Measurements from ENCODE around the gene CHMP6.
A peak's percentile ranks its signal among the peaks of the same experiment; 100 is the strongest.

CHMP6 gene

DNA sequence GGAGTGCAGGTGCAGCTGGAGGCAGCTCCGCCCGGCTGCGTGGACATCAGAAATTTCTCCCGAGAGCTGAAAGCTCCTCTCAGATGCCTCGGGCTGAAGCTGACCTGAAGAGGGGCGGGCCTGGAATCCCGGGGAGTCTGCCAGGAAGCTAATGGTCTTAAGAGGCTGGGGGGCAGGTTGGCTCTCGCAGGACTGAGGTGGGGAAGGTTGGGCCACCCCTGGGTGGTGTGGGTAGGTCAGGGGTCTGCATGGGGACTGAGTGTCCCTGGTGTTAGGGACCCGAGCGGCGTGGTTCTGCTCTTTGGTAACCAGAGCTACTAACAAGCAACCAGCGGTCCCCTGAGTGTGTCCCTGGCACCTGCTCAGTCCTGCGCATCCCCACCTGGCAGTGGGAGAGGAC, 3.5 kb downstream of the CHMP6 start:
- DNase-seq = no peak

DNA sequence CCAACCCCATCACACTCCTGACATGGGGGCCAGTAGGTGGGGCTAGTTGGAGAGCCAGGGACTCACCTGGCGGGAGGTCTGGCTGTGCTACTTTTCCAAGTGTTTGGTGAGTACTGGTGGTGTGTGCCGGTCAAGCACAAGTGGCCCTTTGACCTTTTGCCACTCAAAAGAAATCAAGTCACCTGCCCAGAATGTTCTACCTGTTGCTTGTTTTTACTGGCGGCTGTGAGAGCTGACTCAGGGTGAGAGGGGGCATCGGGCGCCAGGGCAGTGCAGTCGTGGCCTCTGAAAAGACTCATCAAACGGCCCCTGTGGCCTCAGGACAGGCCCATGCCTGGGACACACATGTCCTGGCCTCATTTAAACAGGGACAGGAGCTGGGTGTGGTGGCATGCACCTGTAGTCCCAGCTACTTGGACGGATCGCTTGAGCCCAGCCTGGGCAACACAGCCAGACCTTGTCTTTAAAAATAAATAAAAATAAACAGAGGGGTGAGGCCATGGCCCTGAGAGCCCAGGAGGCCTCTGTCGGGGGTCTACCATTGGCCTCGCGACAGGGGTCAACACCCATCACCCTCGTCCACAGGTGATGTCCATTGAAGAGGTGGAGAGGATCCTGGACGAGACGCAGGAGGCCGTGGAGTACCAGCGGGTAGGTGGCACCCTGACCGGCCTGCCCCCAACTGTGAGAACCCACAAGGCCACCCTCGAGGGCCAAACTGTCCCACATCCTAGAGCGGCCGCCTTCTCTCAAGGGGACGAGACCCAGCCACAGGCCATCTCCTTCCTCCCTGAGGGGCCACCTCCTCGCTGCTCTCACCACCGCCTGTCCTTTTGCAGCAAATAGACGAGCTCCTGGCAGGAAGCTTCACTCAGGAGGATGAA, 5.0 kb downstream of the CHMP6 start:
- no peak for DNase-seq

DNA sequence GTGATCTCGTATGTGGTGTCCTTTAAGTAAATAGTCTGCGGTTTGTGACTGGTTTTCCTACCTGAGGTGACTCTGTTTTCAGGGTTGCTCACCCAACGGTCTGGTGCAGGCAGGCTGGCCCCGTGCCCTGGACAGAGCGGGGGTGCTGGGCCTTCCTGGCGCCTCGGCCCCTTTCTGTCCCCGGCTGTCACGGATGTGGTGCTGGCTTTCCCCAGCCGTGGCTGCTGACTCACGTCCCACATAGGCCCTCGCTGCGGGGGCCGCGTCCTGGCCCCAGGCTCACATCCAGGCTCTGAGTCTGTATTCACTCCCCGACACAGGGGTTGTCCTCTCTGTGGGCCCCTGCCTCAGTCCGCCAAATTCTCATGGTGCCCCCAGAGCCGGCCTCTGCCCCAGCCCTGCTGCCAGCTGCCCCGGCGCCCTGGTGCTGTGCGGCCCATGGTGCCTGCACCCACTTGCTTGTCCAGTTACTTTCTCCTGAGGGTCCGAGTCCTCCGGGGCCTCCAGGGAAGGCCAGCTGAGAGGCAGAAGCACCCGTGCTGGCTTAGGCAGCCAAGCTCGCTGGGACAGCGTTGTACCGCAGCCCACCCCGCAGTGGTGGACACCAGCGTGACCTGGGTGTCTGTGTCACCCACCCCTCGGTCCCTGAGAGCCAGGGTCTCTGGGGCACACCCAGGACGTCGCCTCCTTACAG, 5.9 kb downstream of the CHMP6 start:
- no peak for DNase-seq

DNA sequence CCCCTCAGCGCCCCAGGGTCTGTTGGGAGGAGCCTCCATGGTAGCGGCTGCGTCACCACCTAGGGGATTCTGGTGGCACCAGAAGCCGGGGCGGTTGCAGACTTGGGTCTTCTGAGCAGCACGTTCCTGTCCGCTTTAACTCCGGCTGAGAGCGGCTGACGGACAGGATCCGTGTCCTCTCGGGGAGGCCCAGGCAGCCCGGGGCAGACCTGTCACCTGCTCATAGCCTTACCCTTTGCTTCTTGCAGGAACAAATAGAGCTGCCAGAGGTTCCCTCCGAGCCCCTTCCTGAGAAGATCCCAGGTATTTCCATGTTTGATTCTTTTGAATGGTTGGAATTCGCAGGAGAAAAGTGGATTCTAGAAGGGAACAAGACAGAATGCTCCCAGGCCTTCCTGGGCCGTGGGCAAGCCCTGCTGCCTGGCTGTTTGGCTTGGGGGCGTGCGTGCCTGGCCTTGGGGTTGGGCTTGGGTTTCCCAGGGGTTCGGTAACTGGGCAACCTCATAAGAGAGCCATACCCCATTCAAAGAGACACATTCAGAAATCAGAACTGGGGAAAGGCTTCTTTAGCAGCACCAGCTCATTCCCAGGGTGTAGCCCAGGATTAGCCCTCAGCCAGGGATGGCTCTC, 6.6 kb downstream of the CHMP6 start:
- DNase-seq = no peak

DNA sequence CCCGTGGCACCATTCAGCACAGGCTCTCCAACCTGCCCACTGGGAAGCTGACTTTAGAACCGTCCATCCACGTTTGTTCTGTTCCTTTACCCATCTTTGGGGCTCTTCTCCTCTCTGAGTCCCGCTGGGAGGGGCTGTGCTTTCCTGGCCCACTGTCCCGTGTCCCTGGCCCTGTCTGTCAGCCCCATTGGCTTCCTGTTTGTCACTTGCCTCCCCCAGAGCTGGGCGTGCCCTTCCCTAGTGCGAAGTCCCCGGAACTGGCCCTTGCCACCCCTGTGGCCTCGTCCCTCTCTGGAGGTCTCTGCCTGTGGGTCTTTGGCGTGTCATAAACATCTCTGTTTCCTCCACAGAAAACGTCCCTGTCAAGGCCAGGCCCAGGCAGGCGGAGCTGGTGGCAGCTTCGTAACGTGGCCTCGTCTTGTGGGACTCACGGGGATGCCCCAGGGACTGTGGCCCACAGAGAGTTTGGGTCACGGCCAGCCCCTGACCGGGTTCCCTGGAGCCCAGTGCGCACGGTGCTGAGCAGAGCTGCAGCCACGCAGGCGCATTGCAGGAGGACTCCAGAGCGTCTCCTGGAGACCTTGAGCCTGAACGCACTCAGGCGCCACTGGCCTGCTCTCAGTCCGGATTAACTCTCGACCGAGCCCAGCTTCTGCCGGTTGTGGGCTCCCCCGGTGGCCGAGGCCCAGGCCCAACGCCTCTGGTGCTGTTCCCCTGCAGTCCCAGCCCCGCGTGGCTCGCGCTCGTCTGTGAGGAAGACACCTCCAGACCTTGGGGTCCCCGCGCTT, 7.3 kb downstream of the CHMP6 start:
- no peak for DNase-seq

DNA sequence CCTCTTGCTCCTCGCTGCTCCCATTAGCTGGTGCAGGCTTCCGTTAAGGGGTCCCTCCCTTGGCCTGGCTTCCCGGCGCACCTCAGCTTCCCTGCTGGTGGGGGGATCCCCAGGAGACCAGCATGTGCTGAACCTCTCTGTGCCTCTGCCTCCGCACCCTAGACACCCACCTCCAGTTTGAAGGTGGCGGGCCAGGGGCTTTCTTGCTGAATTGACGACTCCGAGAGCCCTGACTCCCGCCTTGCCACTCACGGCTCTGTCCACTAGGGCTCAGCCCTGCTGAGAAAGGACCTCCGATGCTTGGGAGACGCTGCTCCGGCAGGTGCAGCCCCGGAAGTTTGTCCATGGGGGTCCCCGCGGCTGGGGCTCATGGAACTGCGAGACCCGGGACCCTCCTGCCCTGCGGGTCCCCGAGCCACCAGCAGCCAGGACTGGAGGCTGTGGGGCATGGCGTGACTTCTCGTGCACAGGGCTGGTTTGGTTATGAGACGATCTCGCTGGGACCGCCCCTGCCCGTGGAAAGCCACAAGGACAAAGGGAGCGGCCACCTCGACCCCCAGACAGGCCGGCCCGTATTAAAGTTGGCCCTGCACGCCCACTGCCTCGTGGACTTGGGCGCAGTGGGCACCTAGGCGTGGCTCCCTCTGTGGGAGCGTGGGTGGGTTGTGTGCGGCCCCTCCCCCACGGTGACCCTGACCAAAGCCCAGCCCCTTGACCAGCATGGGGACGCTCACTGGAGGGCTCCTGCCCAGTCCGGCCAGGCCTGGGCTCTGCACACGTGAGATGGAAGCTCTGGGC, 8.1 kb downstream of the CHMP6 start:
- DNase-seq = no peak

DNA sequence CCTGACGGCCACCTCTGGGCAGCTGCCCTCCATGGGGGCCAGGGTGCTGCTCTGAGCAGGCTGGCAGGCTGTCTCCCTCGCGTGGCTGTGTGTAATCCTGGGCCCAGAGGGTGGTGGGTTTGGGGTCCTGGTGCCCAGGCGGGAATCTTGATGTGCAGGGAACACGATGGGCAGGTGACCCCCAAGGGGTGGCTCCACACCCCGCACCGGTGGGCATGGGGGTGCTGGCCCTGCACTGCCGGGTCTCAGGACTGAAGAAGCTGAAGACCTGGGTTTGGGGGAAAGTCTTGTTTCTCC, 8.6 kb downstream of the CHMP6 start:
- DNase-seq = no peak

DNA sequence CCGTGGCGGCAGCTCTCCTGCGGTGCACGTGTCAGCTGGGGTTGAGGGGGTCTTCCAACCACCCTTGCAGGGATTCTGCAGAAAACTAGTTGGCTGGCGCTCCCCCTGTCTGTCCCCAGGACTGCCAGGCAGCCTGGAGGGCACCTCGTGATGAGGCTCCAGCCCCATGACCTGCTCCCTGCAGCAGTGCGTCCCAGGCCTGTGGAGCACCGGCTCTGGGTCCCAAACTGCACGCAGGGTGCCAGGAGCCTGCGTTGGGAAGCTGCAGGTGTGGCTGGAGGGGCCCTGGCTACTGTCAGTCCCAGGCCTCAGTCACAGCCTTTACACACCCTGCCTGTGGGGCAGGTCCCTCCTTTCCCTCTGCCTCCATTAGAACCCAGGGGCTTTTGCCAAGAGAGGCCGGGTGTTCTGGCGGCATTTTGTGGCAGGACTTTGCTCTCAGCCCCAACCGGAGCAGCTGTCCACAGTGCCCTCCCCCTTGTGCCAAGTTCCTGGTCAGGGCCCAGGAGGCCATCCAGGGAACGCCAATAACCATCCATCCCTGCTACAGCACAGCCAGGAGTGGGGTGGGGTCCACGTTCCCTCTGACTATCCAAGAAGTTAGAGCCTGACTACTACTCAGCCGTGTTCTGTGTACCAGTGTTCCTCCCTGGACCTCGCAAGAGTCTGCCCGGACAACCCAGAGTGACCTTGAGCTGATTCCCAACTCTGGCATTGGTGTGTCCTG, 9.2 kb downstream of the CHMP6 start:
- no peak for DNase-seq

DNA sequence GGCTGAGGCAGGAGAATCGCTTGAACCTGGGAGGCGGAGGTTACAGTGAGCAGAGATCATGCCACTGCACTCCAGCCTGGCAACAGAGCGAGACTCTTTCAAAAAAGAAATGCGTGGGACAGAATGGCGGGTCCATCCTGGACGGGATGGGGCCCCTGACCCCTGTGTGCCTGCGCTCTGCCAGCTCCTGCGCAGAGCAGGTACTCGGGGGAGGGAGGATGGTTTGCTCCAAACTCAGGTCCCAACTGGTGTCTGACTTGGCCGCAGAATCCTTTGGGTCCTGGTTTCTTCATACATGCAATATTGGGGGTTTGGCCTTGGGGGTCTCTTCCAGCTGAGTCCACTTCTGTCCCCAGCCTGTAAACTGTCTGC, 10.4 kb downstream of the CHMP6 start:
- DNase-seq = no peak

DNA sequence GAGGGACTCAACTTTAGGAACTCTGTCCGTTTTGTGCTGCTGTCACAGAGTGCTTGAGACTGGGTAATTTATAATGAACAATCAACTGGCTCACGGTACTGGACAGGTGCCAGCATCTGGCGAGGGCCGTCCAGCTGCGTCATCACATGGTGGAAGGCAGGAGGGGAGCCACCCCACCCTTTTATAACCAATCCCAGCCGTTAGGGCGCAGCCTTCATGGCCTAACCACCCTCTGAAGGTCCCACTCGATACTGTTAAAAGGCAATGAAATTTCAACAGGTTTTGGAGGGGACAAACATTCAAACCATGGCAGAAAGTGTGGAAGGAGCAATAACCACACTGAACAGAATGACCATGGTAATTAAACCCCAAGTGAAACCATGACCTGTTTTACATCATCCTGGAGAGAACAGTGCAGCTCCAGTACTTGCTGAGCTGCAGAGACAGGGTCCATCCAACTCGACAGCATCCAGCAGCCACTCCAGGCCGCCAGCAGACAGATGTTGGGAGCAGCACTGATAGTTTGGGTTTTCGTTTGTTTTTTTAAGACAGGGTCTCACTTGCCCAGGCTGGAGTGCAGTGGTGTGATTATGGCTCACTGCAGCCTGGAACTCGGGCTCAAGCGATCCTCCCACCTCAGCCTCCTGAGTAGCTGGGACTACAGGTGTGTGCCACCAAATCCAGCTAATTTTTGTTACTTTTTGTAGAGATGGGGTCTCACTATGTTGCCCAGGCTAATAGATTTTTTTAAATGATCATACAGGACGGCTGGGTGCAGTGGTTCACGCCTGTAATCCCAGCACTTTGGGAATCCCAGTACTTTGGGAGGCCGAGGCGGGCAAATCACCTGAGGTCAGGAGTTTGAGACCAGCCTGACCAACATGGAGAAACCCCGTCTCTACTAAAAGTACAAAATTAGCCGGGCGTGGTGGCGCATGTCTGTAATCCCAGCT, 11.0 kb downstream of the CHMP6 start:
- DNase-seq = peak in 1 of 2 experiments; percentile 38

DNA sequence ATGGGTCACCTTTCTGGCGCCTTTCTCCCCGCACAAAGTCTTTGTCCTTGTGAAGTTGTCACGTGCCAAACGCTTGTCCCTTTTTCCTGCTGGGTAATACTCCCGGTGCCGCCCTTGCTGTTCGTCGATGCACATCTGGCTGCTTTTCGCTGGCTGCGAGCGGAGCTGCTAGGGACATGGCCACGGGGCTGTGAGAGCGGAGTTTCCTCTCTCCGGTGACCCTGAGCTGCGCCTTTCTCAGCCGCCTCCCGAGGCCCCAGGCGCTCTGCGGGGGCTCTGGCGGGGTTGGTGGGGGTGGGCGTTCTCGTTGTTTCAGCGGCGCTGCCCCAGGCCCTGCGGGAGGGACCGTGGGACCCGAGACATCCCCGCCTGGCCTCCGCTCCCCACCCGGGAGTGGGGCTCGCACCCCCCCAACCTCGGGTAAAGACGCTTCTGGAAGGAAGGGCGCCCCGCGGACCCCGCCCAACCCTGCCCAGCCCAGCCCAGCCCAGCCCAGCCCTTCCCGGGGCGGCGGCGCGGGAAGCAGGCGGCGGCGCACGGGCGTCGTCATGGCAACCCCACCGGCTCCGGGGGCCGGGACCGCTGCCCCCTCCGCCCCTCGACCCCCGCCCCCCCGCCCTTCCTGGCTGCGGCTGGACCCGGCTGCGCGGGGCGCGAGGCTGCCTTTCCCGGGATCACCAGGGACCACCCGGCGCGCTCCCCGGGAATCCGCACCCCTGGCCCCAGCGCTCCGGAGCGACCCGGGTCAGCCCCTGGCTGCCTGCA, 12.3 kb downstream of the CHMP6 start:
- no peak for DNase-seq

DNA sequence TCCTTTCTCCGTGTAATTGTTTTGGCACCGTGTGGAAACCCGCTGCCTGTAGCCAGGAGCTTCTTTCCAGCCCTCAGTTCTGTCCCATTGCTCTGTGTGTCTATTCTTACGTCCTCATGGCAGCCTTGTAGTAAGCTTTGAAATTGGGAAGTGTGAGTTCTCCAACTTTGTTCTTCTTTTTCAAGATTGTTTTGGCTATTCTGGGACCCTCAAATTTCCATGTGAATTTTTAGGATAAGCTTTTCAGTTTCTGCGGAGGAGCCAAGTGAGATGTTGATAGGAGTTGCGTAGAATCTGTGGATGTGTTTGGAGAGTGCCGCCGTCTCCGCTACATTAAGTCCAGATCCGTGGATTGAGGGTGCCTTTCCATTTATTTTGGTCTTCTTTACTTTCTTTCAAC, 15.2 kb downstream of the CHMP6 start:
- no peak for DNase-seq

DNA sequence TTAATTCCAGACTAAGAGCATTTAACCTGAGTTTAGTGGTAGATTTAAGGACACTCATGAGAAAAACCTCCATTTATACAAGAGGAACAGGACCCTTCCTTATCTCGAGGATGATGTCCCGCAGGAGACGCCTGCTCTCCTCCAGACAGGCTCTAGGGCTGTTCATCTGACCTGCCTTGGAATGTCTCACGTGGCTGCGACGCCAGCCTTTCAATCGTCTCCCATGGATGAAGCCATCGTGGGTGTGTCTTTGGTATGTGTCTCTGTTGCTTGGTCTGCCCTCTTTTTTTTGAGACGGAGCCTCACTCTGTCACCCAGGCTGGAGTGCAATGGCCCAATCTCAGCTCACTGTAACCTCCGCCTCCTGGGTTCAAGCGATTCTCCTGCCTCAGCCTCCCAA, 16.5 kb downstream of the CHMP6 start:
- DNase-seq = no peak

DNA sequence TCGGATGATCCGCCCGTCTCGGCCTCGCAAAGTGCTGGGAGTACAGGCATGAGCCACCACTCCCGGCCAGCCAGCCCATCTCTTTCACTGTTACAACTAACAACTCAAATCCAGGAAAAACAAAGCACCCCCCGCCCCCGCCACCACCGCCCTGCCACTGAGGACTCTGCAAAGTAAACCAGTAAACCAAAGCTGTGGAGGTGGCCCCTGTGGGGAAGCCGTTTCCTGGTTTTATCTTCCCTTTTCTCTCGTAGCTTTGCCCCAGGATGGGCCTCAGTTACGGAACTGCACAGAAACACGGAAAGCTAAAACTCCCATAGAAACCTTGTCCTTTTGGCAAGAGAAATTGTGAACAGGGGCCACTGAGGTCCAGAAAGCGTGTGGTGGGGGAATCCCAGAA, 17.5 kb downstream of the CHMP6 start:
- no peak for DNase-seq

DNA sequence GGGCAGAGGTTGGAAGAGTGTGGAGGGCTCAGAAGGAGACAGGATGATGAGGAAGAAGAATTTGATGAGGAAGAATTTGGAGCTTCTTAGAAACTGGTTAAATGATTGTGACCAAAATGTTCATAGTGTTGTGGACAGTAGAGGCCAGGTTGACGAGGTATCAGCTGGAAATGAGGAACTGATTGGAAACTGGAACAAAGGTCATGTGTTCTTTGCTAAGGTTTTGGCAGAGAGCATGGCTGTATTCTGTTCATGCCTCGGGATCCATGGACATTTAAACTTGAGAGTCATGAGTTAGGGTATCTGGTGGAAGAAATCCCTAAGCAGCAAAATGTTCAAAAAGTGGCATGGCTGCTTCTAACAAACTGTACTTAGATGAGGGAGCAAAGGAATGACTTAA, 19.3 kb downstream of the CHMP6 start:
- DNase-seq = no peak

DNA sequence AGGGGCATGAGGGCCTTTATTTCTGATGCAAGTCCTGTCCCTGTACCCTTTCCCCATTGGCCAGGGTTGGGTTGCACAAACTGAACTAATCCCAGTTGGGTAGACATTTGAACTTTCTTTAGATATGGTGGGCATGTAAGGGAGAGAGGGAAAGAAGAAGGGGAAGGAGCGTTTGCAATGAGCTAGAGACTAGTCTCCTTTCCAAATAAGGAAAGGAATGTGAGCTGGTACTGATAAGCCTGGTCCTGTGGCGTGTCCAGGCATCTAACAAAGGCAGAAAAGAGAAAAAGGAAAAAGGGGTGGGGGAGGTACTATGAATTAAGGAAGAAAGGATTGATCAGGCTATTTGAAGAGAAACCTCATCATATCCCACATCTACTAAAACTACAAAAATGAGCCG, 20.3 kb downstream of the CHMP6 start:
- no peak for DNase-seq

DNA sequence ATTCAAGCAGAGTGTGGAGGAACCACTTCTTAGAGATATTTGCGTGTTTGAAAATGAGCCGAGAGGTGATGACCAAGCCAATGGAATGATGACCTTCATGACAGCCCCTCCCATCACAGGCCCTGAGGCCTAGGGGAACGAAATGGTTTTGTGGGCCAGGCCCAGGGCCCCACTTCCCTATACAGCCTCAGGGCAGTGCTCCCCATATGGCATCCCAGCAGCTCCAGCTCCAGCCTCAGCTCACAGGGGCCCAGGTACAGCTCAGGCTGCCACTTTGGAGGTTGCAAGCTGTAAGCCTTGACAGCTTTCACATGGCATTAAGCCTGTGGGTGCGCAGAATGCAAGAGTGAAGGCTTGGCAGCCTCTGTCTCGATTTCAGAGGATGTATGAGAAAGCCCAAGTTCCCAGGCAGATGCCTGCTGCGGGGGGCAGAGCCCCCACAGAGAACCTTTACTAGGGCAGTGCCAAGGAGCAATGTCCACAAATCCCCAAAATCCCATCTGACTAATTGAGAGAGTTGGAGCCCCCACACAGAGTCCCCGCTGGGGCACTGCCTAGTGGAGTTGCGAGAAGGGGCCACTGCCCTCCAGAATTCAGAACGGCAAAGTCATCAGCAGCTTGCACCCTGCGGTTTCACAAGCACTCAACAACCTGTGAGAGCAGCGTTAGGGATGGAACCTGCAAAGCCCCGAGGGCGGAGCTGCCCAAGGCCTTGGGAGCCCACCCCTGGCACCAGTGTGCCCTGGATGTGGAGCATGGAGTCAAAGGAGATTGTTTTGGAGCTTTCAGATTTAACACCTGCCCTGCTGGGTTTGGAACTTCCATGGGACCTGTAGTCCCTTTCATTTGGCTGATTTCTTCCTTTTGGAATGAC, 21.2 kb downstream of the CHMP6 start:
- no peak for DNase-seq

DNA sequence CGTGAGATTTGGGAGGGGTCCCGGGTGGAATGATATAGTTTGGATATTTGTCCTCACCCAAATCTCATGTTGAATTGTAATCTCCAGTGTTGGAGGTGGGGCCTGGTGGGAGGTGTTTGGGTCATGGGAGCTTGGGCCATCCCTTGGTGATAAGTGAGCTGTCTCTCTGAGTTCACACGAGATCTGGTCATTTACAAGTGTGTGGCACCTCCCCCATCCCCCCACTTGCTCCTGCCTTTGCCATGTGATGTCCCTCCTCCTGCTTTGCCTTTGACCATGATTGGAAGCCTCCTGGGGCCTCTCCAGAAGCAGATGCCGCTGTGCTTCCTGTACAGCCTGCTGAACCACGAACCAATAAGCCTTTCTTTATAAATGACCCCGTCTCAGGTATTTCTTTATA, 22.0 kb downstream of the CHMP6 start:
- no peak for DNase-seq

DNA sequence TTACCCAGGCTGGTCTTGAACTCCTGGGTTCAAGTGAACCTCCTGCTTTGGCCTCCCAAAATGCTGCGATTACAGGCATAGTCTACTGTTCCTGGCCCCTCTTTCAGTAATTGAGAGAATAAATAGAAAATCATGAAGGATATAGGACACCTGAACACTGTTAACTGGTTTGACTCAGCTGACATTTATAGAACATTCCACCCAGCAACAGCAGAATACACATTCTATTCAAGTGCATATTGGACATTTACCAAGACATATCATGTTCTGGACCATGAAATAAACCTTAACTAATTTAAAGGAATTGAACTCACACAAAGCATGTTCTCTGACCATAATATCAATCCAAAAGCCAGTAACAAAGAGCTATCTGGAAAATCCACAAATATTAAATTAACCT, 23.5 kb downstream of the CHMP6 start:
- no peak for DNase-seq
